SK-N-SH (cell line): Measurements from ENCODE around the gene MAN1B1.

ENCODE experiments used
- GABPA ChIP-seq: IDR thresholded peaks from 2 replicates; pipeline ENCODE4 v1.4.0; 2012; ENCODE audit warnings: low read depth, mild to moderate bottlenecking
- NFIC ChIP-seq: IDR thresholded peaks from 2 replicates; pipeline ENCODE4 v1.4.0; 2012; ENCODE audit warnings: borderline replicate concordance
- RFX5 ChIP-seq: IDR thresholded peaks from 2 replicates; pipeline ENCODE4 v1.6.1; 2012; ENCODE audit warnings: mild to moderate bottlenecking, improper control_type of control experiment, low read length
- USF1 ChIP-seq: IDR thresholded peaks from 2 replicates; pipeline ENCODE4 v1.4.0; 2012; ENCODE audit warnings: low read depth, borderline replicate concordance

- TF ChIP-seq USF1: no peak
- TF ChIP-seq NFIC: no peak
- TF ChIP-seq GABPA: no peak
- TF ChIP-seq RFX5: no peak
Observed at GRCh38 chr9:137095664-137096517, 9.1 kb downstream of the MAN1B1 start.
